H1 (cell line): ENCODE data around the gene SBK2. TPM values are rescaled to one million over a fixed set of nuclear protein-coding genes. Genes with fewer than 3 reads are reported as not detected.
"Not testable (repeated sequence)": the region's sequence is repeated elsewhere in the genome, so short reads cannot be mapped to it uniquely, and the experiment has no call there.

Source experiments
- CTCF ChIA-PET: fragments of 300-600 bp; sonication (Branson Sonifier 250); formaldehyde crosslinking; loops from one replicate; lab custom pipeline; 2021; ENCODE audit not compliant: partially characterized antibody; lab: Charles Lee
- POLR2A ChIA-PET: fragments of 300-600 bp; sonication (Branson Sonifier 250); formaldehyde crosslinking; loops from one replicate; lab custom pipeline; 2021; ENCODE audit warnings: inconsistent platforms; ENCODE audit not compliant: partially characterized antibody; lab: Charles Lee
- DNase-seq, 2 experiments: peaks; one replicate each; pipeline versions ENCODE4 v3.0.0 to v3.0.0-alpha.2; 2010 to 2022; ENCODE audit warnings: low spot score in 2 of 2, low read depth in 1 of 2, mixed read lengths in 1 of 2
- FAIRE-seq: peaks from 2 replicates; lab custom pipeline; 2011; peaks lifted over from hg19 to GRCh38; lab: Jason Lieb, UNC
- H2AFZ ChIP-seq: 2 replicates; pipeline ENCODE4 v1.8.1; 2012; ENCODE audit warnings: low read length, inconsistent platforms
- H2AK5ac ChIP-seq: 2 replicates; pipeline ENCODE4 v1.6.1; 2013; ENCODE audit warnings: low read depth, low read length
- H2BK120ac ChIP-seq: replicated peaks from 2 replicates; pipeline ENCODE3; 2013; ENCODE audit warnings: low read depth, low read length, inconsistent platforms
- H2BK12ac ChIP-seq: 2 replicates; pipeline ENCODE4 v1.6.1; 2013; ENCODE audit warnings: low read depth, low read length
- H2BK15ac ChIP-seq: 2 replicates; pipeline ENCODE4 v1.6.1; 2013; ENCODE audit warnings: low read length
- H2BK20ac ChIP-seq: 2 replicates; pipeline ENCODE4 v1.6.1; 2013; ENCODE audit warnings: low read length
- H2BK5ac ChIP-seq: 2 replicates; pipeline ENCODE4 v1.6.1; 2013; ENCODE audit warnings: low read depth, low read length
- H3K14ac ChIP-seq: 2 replicates; pipeline ENCODE4 v1.6.1; 2013; ENCODE audit warnings: inconsistent platforms; ENCODE audit not compliant: insufficient read length
- H3K18ac ChIP-seq: 2 replicates; pipeline ENCODE4 v1.6.1; 2013; ENCODE audit warnings: low read length; ENCODE audit errors: extremely low read depth
- H3K23ac ChIP-seq: 2 replicates; pipeline ENCODE4 v1.6.1; 2013; ENCODE audit warnings: inconsistent platforms; ENCODE audit not compliant: insufficient read length
- H3K23me2 ChIP-seq: 2 replicates; pipeline ENCODE4 v1.6.1; 2013; ENCODE audit warnings: low read depth, low read length
- H3K27ac ChIP-seq: 2 replicates; pipeline ENCODE4 v1.6.1; 2011; ENCODE audit warnings: low read depth, low read length, inconsistent platforms
- H3K27me3 ChIP-seq, 4 experiments: replicated peaks in 1 of 4; 1 replicate in 1 of 4; 2 replicates in 3 of 4; pipeline versions ENCODE4 v1.6.1 to v1.8.1; 2011 to 2013; ENCODE audit warnings: low read length in 3 of 4, mild to moderate bottlenecking in 3 of 4, inconsistent platforms in 2 of 4, mixed read lengths in 2 of 4, moderate library complexity in 1 of 4; ENCODE audit not compliant: control insufficient read depth in 3 of 4, insufficient read depth in 3 of 4; ENCODE audit errors: extremely low read depth in 1 of 4
- H3K36me3 ChIP-seq, 4 experiments: 2 replicates each; pipeline versions ENCODE4 v1.6.1 to v1.8.1; 2011 to 2013; ENCODE audit warnings: mild to moderate bottlenecking in 4 of 4, low read length in 3 of 4, moderate library complexity in 2 of 4, control low read depth in 1 of 4, inconsistent platforms in 1 of 4; ENCODE audit not compliant: insufficient read depth in 4 of 4, control insufficient read depth in 2 of 4
- H3K4ac ChIP-seq: replicated peaks from 2 replicates; pipeline ENCODE3; 2013; ENCODE audit warnings: low read length, low read depth, mixed read lengths, inconsistent platforms; ENCODE audit not compliant: insufficient read length
- H3K4me1 ChIP-seq, 4 experiments: replicated peaks in 1 of 4; 1 replicate in 1 of 4; 2 replicates in 3 of 4; pipeline versions ENCODE4 v1.6.1 to v1.8.1; 2011 to 2013; ENCODE audit warnings: low read length in 3 of 4, inconsistent platforms in 2 of 4, mixed read lengths in 1 of 4; ENCODE audit not compliant: insufficient read depth in 4 of 4, control insufficient read depth in 3 of 4
- H3K4me2 ChIP-seq, 2 experiments: 2 replicates each; pipeline versions ENCODE4 v1.6.1 to v1.8.1; 2011 to 2013; ENCODE audit warnings: low read depth in 2 of 2, low read length in 2 of 2, control low read depth in 1 of 2, inconsistent platforms in 1 of 2, mild to moderate bottlenecking in 1 of 2; ENCODE audit not compliant: insufficient read depth in 1 of 2
- H3K4me3 ChIP-seq, 4 experiments: fragments of 200-600, 300-600 bp in 1 of 4; sonication (generic), shearing (Covaris generic), sonication (Bioruptor Twin) in 1 of 4; 2 replicates each; pipeline versions ENCODE4 v1.5.1 to v1.8.1; 2011 to 2016; ENCODE audit warnings: low read length in 4 of 4, low read depth in 3 of 4, control low read depth in 2 of 4, inconsistent platforms in 2 of 4, mild to moderate bottlenecking in 2 of 4, mixed read lengths in 1 of 4, moderate library complexity in 1 of 4; ENCODE audit not compliant: insufficient read depth in 2 of 4; ENCODE audit errors: extremely low read depth in 1 of 4
- H3K56ac ChIP-seq: replicated peaks from 2 replicates; pipeline ENCODE3; 2013; ENCODE audit warnings: low read depth, mild to moderate bottlenecking, mixed read lengths, low read length, inconsistent platforms; ENCODE audit not compliant: insufficient read length
- H3K79me1 ChIP-seq: 2 replicates; pipeline ENCODE4 v1.6.1; 2013; ENCODE audit warnings: low read depth, low read length, control low read depth
- H3K79me2 ChIP-seq, 2 experiments: 2 replicates each; pipeline versions ENCODE4 v1.6.1 to v1.8.1; 2012 to 2013; ENCODE audit warnings: low read length in 2 of 2, mild to moderate bottlenecking in 2 of 2, inconsistent platforms in 1 of 2; ENCODE audit not compliant: insufficient read depth in 2 of 2, control insufficient read depth in 1 of 2
- H3K9ac ChIP-seq, 4 experiments: replicated peaks in 1 of 4; 1 replicate in 1 of 4; 2 replicates in 3 of 4; pipeline versions ENCODE4 v1.6.1 to v1.8.1; 2011 to 2013; ENCODE audit warnings: low read depth in 3 of 4, low read length in 3 of 4, control low read depth in 2 of 4, mild to moderate bottlenecking in 2 of 4, moderate library complexity in 2 of 4, inconsistent platforms in 1 of 4; ENCODE audit errors: extremely low read depth in 1 of 4
- H3K9me3 ChIP-seq, 2 experiments: 2 replicates each; pipeline versions ENCODE4 v1.6.1 to v1.8.1; 2012 to 2013; ENCODE audit warnings: mild to moderate bottlenecking in 2 of 2, moderate library complexity in 2 of 2, control low read depth in 1 of 2, inconsistent platforms in 1 of 2, low read depth in 1 of 2, low read length in 1 of 2, mixed read lengths in 1 of 2; ENCODE audit not compliant: insufficient read depth in 2 of 2
- H4K20me1 ChIP-seq, 2 experiments: replicated peaks in 1 of 2; 2 replicates each; pipeline versions ENCODE3 to v1.8.1; 2011 to 2013; ENCODE audit warnings: inconsistent platforms in 2 of 2, low read length in 2 of 2, mild to moderate bottlenecking in 1 of 2; ENCODE audit not compliant: insufficient read depth in 2 of 2, control insufficient read depth in 1 of 2
- H4K5ac ChIP-seq: 2 replicates; pipeline ENCODE4 v1.6.1; 2013; ENCODE audit warnings: low read length, low read depth, mixed read lengths, inconsistent platforms; ENCODE audit not compliant: insufficient read length
- H4K8ac ChIP-seq: 2 replicates; pipeline ENCODE4 v1.8.0; 2013; ENCODE audit warnings: mild to moderate bottlenecking, moderate library complexity, low read length, inconsistent platforms; ENCODE audit not compliant: insufficient read depth; ENCODE audit errors: extremely low read depth
- H4K91ac ChIP-seq: replicated peaks from 2 replicates; pipeline ENCODE3; 2013; ENCODE audit warnings: low read length, mixed read lengths, inconsistent platforms; ENCODE audit not compliant: insufficient read length
- WGBS, 2 experiments: shearing (Covaris generic) in 1 of 2; methylation state at CpG; one replicate each; pipeline versions ENCODE4 v1.1.6 to v1.1.7; 2013 to 2015; ENCODE audit warnings: low lambda C conversion rate in 2 of 2, mixed read lengths in 2 of 2, inconsistent platforms in 1 of 2, low coverage in 1 of 2, missing lambda C conversion rate in 1 of 2; ENCODE audit not compliant: insufficient replicate concordance in 2 of 2, insufficient coverage in 1 of 2, insufficient read length in 1 of 2; ENCODE audit errors: extremely low coverage in 1 of 2, missing lambda C conversion rate in 1 of 2; 5-methylcytosine and 5-hydroxymethylcytosine counted together
- polyA plus RNA-seq, 7 experiments: library from polyadenylated mRNA; depleted of rRNA in 3 of 7; stranded (reverse) in 5 of 7; unstranded in 2 of 7; fragments of >200 nt in 5 of 7; fragments of 200-250 nt in 2 of 7; gene quantifications; 1 replicate in 5 of 7; 2 replicates in 1 of 7; 4 replicates in 1 of 7; pipeline versions ENCODE4 v1.2.1 to v1.2.3, GENCODE V29; 2011 to 2013; ENCODE audit warnings: missing spikeins in 2 of 7, mixed read lengths in 2 of 7
- total RNA-seq: library from RNA; stranded (reverse); fragmentation: NEBNext Ultra II Directional; extraction: Animal tissue kit (Norgen Biotek cat#: 25700); gene quantifications from 2 replicates; pipeline ENCODE4 v1.2.1, GENCODE V29; 2021

SBK2 gene
- total and polyA plus RNA-seq, 2 of the 8 experiments (the other 6 are each of a cell fraction or from before 2014, with no cell fraction given) = 3.2 to 4.1 TPM

DNA sequence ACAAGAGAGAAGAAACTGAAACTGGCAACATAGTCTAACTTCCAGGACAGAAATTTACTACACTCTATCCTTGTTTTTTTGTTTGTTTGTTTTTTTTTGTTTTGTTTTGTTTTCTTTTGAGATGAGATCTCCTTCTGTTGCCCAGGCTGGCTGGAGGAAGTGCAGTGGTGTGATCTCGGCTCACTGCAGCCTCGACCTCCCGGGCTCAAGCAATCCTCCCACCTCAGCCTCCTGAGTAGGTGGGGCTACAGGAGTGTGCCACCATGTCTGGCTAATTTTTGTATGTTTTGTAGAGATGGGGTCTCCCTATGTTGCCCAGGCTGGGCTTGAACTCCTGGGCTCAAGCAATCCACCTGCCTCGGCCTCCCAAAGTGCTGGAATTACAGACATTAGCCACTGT, 45.4 kb upstream of the SBK2 start:
- H4K5ac ChIP-seq, FAIRE-seq, H3K23ac ChIP-seq, H3K4ac ChIP-seq, H3K9me3 ChIP-seq, H3K56ac ChIP-seq, H2AK5ac ChIP-seq, H2BK20ac ChIP-seq, H3K27me3 ChIP-seq, H3K27ac ChIP-seq, H3K4me2 ChIP-seq, H3K79me1 ChIP-seq, H3K14ac ChIP-seq, H2BK5ac ChIP-seq, H4K91ac ChIP-seq, H2AFZ ChIP-seq, H2BK120ac ChIP-seq, H2BK15ac ChIP-seq, H3K79me2 ChIP-seq, H3K4me1 ChIP-seq, H4K20me1 ChIP-seq, H2BK12ac ChIP-seq, H4K8ac ChIP-seq, H3K9ac ChIP-seq, H3K4me3 ChIP-seq, H3K18ac ChIP-seq, DNase-seq: not testable (repeated sequence)
- H3K23me2 ChIP-seq = peaks cover 17% of the 10 kb centered on the region
- 87% methylated on average over 4 of the region's 4 CpGs; no CpG with 5 or more reads in 1 of the 2 experiments for WGBS, 2 experiments
- ChIA-PET POLR2A (interaction anchor here (1.0 to 2.7 kb wide), 3 partner anchors 8 to 17 kb away, joined by 3 to 27 read pairs (median 6); partner anchors contain the start of gene FIZ1), CTCF (interaction anchor here (0.8 kb wide), 1 partner anchor 56 kb away, joined by 3 read pairs; no protein-coding TSS in a partner anchor)
- peaks cover under 1 to 20% (median 2%) of the 10 kb centered on the region in 4 experiments; a peak in 4 of 8 replicates for H3K36me3 ChIP-seq
